ENCODE measurements around the gene FADS6.

DNA sequence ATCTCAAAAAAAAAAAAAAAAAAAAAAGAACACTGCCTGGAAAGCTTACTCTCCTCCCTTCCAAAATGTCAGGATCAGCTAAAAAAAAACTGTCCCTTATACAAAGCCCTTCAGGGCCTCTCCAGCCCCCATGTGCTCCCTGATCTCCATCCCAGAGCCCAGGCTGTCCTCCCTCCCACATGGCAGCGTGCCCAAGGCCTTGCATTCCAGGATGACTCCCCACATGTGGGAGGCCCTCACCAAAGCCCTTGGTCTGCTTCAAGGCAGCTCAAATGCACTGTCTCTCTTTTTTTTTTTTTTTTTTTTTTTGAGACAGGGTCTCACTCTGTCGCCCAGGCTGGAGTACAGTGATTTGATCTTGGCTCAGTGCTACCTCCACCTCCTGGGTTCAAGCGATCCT lies 22.9 kb downstream of the FADS6 start:
- TF ChIP-seq POLR2A (IDR thresholded peaks at IDR 0.05) (no peak), POLR2AphosphoS5 (IDR thresholded peaks at IDR 0.05) (no peak)
- TF ChIP-seq, protein P1, sequence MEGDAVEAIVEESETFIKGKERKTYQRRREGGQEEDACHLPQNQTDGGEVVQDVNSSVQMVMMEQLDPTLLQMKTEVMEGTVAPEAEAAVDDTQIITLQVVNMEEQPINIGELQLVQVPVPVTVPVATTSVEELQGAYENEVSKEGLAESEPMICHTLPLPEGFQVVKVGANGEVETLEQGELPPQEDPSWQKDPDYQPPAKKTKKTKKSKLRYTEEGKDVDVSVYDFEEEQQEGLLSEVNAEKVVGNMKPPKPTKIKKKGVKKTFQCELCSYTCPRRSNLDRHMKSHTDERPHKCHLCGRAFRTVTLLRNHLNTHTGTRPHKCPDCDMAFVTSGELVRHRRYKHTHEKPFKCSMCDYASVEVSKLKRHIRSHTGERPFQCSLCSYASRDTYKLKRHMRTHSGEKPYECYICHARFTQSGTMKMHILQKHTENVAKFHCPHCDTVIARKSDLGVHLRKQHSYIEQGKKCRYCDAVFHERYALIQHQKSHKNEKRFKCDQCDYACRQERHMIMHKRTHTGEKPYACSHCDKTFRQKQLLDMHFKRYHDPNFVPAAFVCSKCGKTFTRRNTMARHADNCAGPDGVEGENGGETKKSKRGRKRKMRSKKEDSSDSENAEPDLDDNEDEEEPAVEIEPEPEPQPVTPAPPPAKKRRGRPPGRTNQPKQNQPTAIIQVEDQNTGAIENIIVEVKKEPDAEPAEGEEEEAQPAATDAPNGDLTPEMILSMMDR (IDR thresholded peaks at IDR 0.05) = no peak
